Bronchial epithelial cell (primary cell): Measurements from ENCODE around the gene FHOD3. TPM values are rescaled to one million over a fixed set of nuclear protein-coding genes. Genes with fewer than 3 reads are reported as not detected.
A peak's percentile ranks its signal among the peaks of the same experiment; 100 is the strongest.

Experiments used
- DNase-seq: peaks from one replicate; pipeline ENCODE4 v3.0.0-alpha.2; 2010; ENCODE audit warnings: low read depth
- FAIRE-seq: peaks from 2 replicates; lab custom pipeline; 2011; peaks lifted over from hg19 to GRCh38; lab: Jason Lieb, UNC
- H3K27me3 ChIP-seq: 2 replicates; pipeline ENCODE4 v1.5.1; 2011; ENCODE audit warnings: low read length; ENCODE audit not compliant: control insufficient read depth, insufficient read depth
- H3K36me3 ChIP-seq: 2 replicates; pipeline ENCODE4 v1.5.1; 2011; ENCODE audit warnings: low read length; ENCODE audit not compliant: control insufficient read depth, insufficient read depth
- H3K4me3 ChIP-seq: 2 replicates; pipeline ENCODE4 v1.5.1; 2011; ENCODE audit warnings: mild to moderate bottlenecking, low read depth, low read length, control low read depth
- CTCF ChIP-seq: IDR thresholded peaks from 2 replicates; pipeline ENCODE4 v1.5.1; 2011; ENCODE audit warnings: mild to moderate bottlenecking, moderate library complexity, low read length, control low read depth, inconsistent platforms; ENCODE audit not compliant: insufficient read depth, severe bottlenecking
- total RNA-seq: library from RNA; depleted of rRNA; stranded (reverse); fragments of >200 nt; gene quantifications from 2 replicates; pipeline ENCODE4 v1.2.1, GENCODE V29; 2014

FHOD3 gene
- total RNA-seq, 1 donor from 2014 or later, result 15.8 TPM

GRCh38 chr18:36308711-36309435 is 11.4 kb downstream of the FHOD3 start:
- no peak for DNase-seq
- H3K4me3 ChIP-seq, result peak overlapping the region; percentile 5

DNA sequence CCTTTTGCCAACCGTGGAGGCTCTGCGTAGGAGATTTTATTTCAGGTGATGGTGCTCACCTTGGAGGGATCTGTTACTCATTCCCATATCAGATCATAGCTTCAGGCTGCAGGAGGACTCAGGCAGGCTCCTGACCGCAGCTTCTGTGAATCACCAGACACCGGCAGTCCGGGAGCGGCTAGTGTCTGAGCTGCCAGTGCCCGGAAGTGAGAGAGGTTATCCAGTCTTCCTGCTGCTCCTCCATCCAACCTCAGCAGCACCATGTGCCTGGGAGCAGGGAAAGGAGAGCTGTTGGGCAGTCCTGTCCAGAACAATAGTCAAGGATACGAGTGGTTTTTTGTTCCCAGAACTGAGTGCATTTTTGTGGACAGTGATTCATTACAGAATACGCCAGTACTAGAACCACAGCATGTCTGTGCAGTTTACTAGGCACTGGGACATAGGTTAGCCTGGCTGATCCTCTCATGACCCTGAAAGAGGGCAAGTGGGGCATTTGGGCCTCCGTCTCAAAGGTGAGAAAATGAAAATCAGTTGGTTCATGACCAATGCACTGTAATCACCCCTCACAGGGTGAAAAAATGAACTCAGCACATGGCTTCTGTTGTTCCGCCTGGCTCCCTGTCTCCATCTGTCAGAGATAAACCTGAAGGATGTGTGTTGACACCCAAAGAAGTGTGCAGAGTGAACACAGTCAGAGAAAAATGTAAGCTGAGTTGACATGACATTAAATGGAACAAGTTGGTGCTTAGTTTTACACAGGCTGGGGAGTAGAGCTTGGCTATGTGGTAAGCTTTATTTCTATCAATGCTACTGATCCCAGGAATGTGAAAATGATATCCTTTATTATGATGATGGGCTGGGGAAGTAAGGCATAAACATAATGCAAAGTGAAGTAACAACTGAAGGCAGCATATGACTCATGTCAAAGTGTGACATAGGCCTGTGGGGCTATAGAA is 12.2 kb downstream of the FHOD3 start:
- FAIRE-seq (peak; percentile 99), DNase-seq (peak; percentile 99)
- Histone ChIP-seq H3K4me3 (no peak overlapping the region), H3K36me3 (no peaks in the 10 kb centered on the region), H3K27me3 (no peaks in the 10 kb centered on the region)
- no peak for TF ChIP-seq CTCF

More at GRCh38 chr18:36308711-36309435, 11.4 kb downstream of the FHOD3 start:
- no peak for TF ChIP-seq CTCF
- FAIRE-seq, result no peak
- Histone ChIP-seq H3K27me3 (no peaks in the 10 kb centered on the region), H3K36me3 (no peaks in the 10 kb centered on the region)

DNA sequence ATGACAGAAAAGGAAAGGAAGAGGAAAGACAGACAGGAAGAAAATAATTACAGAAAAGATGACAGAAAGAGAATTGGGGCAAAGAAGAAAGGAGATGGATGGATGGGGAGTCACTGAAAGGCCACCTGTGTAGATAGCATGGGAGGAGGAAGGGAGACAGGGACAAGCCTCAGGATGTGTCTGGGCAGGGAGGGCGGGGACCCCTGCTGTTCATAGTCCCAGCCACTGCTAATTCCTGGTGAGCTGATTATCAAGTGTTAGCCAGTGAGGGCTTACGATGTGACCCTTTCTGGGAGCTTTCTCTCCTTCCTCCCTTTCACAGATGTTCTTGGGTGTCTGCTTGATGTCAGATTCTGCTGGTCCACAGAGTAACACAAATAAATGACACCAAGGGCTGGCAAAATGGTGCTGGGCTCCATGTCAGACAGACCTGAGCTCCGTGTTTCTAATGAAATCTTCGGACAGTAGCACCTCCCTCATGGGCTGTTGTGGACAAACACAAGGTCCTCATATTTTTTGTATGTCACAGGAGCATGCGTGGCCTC is 13.6 kb downstream of the FHOD3 start:
- no peak for DNase-seq
- TF ChIP-seq CTCF, result no peak

DNA sequence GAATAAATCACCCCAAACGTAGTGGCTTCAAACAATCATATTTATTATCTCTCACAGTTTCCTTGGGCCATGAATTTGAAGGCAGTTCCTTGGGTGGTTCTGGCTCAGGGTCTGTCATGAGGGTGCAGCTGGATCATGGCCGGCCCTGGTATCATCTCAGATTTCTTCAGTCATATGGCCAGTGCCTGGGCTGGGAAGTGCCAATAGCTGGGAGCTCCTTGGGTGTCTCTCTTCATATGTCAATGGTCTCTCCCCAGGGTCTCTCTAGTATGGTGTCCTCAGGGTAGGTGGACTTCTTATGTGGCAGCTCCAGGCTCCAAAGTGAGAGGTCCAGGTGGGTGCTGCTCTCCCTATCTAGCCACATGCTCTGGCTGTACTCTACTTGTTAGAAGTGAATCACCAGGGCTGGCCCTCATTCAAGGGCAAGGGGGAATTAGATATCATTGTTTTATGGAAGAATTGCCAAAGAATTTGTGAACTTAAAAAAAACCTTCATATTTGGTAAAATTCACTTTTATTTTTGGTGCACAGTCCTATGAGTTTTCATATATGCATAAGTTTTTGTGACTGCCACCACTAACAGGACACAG is 15.4 kb downstream of the FHOD3 start:
- no peak for FAIRE-seq
- no peak for TF ChIP-seq CTCF
- no peak overlapping the region for H3K4me3 ChIP-seq

More for the DNA sequence above, 13.6 kb downstream of the FHOD3 start:
- H3K4me3 ChIP-seq, result no peak overlapping the region
- H3K36me3 ChIP-seq, result no peaks in the 10 kb centered on the region
- H3K27me3 ChIP-seq, result no peaks in the 10 kb centered on the region
- FAIRE-seq, result no peak

GRCh38 chr18:36314098-36314497 is 16.6 kb downstream of the FHOD3 start:
- FAIRE-seq, result no peak

More for the DNA sequence above, 15.4 kb downstream of the FHOD3 start:
- Histone ChIP-seq H3K36me3 (no peaks in the 10 kb centered on the region), H3K27me3 (no peaks in the 10 kb centered on the region)
- DNase-seq, result no peak

More at GRCh38 chr18:36314098-36314497, 16.6 kb downstream of the FHOD3 start:
- no peak overlapping the region for H3K4me3 ChIP-seq
- peak; percentile 59 for DNase-seq
- H3K36me3 ChIP-seq, result no peaks in the 10 kb centered on the region
- TF ChIP-seq CTCF, result no peak
- no peaks in the 10 kb centered on the region for H3K27me3 ChIP-seq
